ENCODE measurements around the gene KCNE4. TPM values are rescaled to one million over a fixed set of nuclear protein-coding genes. Genes with fewer than 3 reads are reported as not detected.

The KCNE4 gene
- total RNA-seq, 1 experiment from 2014 or later = not detected

- in situ Hi-C loops (cut with HindIII; ENCODE audit: low sequenced_read_pairs) = no loop called here
- DNase-seq (ENCODE audit: low spot score) = no peak
Measured at GRCh38 chr2:223054193-223054781, 2.3 kb downstream of the KCNE4 start.

- in situ Hi-C loops (cut with HindIII; ENCODE audit: low sequenced_read_pairs) = no loop called here
- DNase-seq (ENCODE audit: low spot score) = no peak
Measured at GRCh38 chr2:223055140-223055539, 3.1 kb downstream of the KCNE4 start.

DNA sequence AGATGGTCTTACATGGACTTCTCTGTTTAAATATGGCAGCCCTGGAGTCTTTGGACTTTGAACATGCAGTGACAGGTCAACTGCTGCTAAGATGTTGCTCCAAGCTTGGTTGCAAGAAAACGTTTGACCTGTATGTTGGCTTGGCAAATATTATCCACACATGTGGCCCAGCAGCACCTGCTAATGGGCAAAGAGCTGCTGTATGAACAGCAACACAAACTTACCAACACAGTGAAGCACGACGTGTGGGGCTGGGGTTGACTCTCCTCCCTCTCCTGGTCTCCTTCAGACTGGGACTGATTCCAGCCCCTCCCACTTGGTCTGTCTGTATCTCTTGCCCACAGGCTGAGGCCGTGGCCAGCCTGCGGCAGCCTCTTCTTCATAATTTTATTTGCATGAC lies 3.8 kb downstream of the KCNE4 start:
- in situ Hi-C loops (cut with HindIII; ENCODE audit: low sequenced_read_pairs) = no loop called here

DNA sequence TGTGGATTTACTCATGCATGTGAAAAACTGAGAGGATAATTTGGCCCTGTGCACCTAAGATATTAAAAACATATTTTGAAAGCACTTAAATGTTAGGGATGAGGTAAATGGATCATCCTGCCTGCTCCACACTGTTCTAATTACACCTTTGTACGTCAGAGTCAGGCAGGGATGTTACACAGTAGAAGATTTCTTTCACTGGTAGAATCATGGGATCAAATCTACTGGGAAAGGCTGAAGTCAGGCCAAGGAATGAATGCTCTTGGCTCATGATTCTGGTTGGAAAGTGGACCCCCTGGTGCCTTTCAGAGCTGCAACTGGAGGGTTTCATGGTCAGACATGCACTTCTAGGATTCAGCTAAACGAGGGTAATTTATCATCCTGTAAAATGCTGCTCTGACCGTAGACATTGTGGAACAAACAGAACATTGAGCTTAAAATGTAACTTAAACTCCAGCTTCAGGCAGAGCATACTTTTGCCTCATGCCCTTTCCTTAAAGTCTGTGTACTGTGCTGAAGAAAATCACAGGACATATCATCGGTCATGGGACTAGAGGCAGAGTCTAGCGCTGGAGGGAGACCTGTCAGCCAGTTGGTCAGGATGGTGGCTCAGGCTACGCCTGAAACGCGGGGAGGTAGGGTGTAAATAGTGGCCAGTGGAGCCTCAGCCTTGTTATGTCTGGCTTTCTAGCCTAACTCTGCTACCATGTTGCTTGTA lies 4.9 kb downstream of the KCNE4 start:
- in situ Hi-C loops (cut with HindIII; ENCODE audit: low sequenced_read_pairs) = no loop called here
- DNase-seq (ENCODE audit: low spot score) = no peak

More for the DNA sequence above, 3.8 kb downstream of the KCNE4 start:
- DNase-seq (ENCODE audit: low spot score) = no peak

DNA sequence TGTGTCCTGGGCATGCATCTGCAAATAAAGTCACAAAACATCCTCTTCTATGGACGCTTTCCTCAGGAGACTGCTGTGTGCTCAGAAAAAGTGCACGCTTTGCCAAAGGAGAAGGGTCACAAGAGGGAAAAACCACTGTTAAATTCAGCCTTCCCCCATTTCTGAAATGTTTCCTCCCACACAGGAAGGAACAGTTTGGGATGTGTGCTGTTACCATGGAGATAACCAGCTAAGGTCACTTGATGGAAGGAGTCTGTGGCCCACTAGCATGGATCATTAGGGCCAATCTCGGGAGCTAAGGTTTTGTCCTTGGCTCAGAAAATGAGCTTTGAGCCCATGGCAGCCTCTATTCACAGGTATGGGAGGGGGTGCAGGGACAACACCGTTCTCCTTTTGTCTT lies 5.6 kb downstream of the KCNE4 start:
- in situ Hi-C loops (cut with HindIII; ENCODE audit: low sequenced_read_pairs) = no loop called here
- no peak for DNase-seq (ENCODE audit: low spot score)

DNA sequence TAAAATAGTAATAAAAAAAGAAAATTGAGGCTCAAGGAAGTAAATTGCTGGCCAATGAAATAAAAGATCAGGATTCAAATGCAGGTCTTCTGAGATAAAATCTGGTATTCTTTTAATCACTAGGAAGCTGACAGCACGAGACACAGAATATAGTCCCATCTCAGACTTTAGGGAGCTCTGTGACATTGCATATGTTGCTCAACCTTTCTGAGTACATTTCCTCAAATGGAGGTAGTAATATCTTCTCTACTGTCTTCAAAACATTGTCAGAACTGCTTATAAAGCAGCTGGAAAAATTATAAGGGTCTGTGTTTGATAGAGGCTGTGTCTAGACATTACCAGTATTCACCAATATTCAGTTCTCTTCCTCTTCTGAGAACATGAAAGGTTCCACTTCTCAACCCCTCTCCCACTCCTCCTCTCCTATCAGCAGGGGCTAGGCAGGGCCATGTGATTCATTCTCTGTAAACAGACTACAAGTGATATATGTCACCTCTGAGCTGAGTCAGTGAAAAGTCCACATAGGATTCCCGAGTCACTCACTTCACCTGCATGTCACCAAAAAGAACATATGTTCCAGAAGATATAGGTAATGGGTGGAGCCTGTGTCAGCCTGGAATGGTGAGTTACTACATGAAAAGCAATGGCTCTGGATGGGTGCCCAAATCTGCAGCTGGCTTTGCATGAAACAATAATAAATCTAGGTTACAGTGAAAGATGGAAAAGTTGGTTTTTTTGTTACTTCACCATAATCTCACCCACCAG lies 7.1 kb downstream of the KCNE4 start:
- DNase-seq (ENCODE audit: low spot score) = no peak
- in situ Hi-C loops (cut with HindIII; ENCODE audit: low sequenced_read_pairs) = no loop called here

- in situ Hi-C loops (cut with HindIII; ENCODE audit: low sequenced_read_pairs) = no loop called here
- DNase-seq (ENCODE audit: low spot score) = no peak
Measured at GRCh38 chr2:223060201-223060825, 8.3 kb downstream of the KCNE4 start.

- in situ Hi-C loops (cut with HindIII; ENCODE audit: low sequenced_read_pairs) = no loop called here
- DNase-seq (ENCODE audit: low spot score) = no peak
Measured at GRCh38 chr2:223062396-223062795, 10.4 kb downstream of the KCNE4 start.

GRCh38 chr2:223065107-223065506 lies 13.1 kb downstream of the KCNE4 start:
- no peak for DNase-seq (ENCODE audit: low spot score)
- in situ Hi-C loops (cut with HindIII; ENCODE audit: low sequenced_read_pairs) = no loop called here

GRCh38 chr2:223066721-223067120 lies 14.7 kb downstream of the KCNE4 start:
- in situ Hi-C loops (cut with HindIII; ENCODE audit: low sequenced_read_pairs) = no loop called here

DNA sequence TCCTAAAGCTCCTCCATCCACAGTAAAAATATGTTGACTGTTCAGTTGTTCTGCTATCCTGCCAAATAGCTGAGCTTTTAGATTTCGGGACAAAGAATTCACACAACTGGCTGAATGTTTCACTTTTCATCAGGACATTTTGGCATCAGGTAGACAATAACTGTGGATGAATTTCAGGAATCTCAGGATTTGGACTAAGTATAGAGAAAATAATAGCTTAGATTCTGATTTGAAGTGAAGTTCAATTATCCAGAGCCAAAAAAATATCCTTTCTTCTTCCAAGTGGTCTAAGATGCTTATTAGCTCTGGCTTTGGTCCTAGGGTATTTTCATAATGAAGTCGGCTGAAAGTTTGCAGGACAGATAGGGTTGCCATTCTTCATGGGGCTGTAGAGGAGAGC lies 16.1 kb downstream of the KCNE4 start:
- in situ Hi-C loops (cut with HindIII; ENCODE audit: low sequenced_read_pairs) = no loop called here
- no peak for DNase-seq (ENCODE audit: low spot score)

More at GRCh38 chr2:223066721-223067120, 14.7 kb downstream of the KCNE4 start:
- DNase-seq (ENCODE audit: low spot score) = no peak

GRCh38 chr2:223069465-223069864 lies 17.5 kb downstream of the KCNE4 start:
- DNase-seq (ENCODE audit: low spot score) = no peak
- in situ Hi-C loops (cut with HindIII; ENCODE audit: low sequenced_read_pairs) = no loop called here

- in situ Hi-C loops (cut with HindIII; ENCODE audit: low sequenced_read_pairs) = no loop called here
- no peak for DNase-seq (ENCODE audit: low spot score)
Measured at GRCh38 chr2:223069988-223070387, 18.0 kb downstream of the KCNE4 start.

DNA sequence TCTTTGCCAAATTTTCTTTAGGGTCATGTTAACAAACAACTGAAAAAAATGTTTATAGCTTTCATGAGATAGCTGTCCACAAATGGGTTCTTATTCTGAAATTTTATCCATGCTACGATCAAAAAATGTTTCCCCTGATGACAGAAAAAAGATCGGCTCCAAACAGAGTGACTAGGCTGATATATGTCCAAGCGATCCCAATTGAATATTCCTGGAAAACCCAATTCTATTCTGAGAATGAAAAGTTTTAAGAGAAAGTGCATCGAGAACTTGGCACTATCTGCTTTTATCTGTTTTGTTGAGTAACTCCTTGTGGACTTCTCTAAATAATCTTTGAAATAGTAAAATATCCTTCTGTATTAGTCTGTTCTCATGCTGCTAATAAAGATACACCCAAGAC lies 19.1 kb downstream of the KCNE4 start:
- in situ Hi-C loops (cut with HindIII; ENCODE audit: low sequenced_read_pairs) = no loop called here
- no peak for DNase-seq (ENCODE audit: low spot score)

DNA sequence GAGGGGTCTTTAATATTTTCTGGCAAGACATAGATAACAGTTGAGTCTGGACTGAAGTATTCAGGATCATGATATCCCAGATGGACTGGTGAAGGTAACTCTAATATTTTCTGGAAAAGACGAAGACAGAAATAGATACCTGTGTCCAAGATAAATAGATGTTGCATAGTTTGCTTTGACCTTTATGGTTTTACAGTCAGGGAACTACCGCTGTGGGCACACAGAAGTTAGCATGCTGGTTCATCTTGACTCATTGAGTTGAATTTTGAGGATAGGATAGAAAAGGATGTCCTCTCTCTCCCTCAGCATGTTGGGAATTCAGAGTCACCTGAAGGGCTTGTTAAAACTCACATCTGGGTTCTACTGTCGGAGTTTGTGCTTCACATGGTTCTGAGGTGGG lies 20.8 kb downstream of the KCNE4 start:
- no peak for DNase-seq (ENCODE audit: low spot score)
- in situ Hi-C loops (cut with HindIII; ENCODE audit: low sequenced_read_pairs) = no loop called here

DNA sequence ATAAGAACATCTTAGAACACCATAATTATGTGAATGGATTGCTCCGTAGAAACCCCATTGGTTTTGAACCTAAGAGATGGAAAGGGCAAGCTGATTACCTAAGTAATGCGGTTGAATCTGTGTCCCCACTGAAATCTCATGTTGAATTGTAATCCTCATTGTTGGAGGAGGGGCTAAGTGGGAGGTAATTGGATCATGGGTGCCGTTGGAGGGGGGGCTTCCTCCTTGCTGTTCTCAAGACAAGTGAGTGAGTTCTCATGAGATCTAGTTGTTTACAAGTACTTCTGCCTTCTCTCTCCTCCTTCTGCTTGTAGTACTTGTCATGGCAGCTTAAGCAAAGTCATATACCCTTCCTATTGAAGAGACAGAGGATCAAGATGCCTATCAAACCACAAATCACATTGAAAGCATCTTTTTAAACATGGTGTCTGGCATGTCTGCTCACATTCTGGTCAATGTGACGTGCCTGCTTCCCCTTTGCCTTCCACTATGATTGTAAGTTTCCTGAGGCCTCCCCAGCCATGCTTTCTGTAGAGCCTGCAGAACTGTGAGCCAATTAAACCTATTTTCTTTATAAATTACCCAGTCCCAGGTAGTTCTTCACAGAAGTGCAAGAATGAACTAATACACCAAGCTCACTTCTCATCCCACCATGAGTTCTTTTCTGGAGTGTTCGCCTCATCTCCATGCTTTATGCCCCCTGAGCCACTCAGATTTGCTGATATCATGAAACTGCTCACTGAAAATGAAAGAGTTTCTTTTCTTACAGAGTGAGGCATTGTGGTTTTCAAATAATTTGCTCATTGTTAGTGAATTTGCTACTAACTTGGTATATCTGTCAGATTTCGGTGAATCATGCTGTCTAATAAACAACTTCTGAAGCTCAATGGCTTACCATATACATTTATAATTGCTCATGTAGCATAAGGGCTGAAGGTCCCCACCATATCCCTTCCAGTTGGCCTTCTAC lies 23.6 kb downstream of the KCNE4 start:
- in situ Hi-C loops (cut with HindIII; ENCODE audit: low sequenced_read_pairs) = no loop called here
- no peak for DNase-seq (ENCODE audit: low spot score)

DNA sequence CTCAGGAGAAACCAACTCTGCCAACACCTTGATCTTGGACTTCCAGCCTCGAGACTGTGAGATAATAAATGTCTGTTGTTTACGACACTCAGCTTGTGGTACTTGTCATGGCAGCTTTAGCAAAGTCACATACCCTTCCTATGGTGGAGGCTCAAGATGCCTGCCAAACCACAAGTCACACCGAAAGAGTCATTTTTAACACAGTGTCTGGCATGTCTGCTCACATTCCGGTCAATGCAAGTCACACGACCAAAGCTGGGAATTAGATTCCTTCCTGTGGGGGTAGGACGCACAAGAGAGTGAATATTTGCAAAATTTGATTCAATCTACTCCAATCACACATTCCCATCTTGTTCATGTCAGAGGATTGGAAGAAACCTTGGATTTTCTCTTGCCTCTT lies 24.6 kb downstream of the KCNE4 start:
- no peak for DNase-seq (ENCODE audit: low spot score)
- in situ Hi-C loops (cut with HindIII; ENCODE audit: low sequenced_read_pairs) = no loop called here

DNA sequence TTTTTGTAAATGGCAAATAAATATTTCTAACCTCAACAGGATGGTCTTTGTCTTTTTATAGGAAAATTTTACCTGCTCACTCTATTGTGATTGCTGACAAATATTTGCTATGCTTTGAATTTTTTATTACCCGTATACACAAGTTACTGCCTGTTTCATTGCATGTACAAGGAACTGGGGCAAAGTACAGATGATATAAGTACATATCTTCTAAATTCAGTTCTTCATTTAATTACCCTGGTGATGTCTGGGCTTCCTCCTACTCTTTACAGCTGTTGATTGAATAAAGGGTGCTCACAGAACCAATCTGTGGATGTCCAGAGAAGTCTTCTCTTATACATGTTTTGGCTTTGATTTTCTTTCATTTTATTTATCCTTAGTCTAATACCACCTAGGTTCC lies 26.5 kb downstream of the KCNE4 start:
- in situ Hi-C loops (cut with HindIII; ENCODE audit: low sequenced_read_pairs) = no loop called here

GRCh38 chr2:223079378-223079777 lies 27.4 kb downstream of the KCNE4 start:
- in situ Hi-C loops (cut with HindIII; ENCODE audit: low sequenced_read_pairs) = no loop called here
- DNase-seq (ENCODE audit: low spot score) = no peak

More for the DNA sequence above, 26.5 kb downstream of the KCNE4 start:
- no peak for DNase-seq (ENCODE audit: low spot score)

Data from G401 (cell line).